ENCODE measurements around the gene RELB. TPM values are rescaled to one million over a fixed set of nuclear protein-coding genes. Genes with fewer than 3 reads are reported as not detected.

Gene RELB
- total RNA-seq, 1 experiment from 2014 or later, result 11.9 TPM

DNA sequence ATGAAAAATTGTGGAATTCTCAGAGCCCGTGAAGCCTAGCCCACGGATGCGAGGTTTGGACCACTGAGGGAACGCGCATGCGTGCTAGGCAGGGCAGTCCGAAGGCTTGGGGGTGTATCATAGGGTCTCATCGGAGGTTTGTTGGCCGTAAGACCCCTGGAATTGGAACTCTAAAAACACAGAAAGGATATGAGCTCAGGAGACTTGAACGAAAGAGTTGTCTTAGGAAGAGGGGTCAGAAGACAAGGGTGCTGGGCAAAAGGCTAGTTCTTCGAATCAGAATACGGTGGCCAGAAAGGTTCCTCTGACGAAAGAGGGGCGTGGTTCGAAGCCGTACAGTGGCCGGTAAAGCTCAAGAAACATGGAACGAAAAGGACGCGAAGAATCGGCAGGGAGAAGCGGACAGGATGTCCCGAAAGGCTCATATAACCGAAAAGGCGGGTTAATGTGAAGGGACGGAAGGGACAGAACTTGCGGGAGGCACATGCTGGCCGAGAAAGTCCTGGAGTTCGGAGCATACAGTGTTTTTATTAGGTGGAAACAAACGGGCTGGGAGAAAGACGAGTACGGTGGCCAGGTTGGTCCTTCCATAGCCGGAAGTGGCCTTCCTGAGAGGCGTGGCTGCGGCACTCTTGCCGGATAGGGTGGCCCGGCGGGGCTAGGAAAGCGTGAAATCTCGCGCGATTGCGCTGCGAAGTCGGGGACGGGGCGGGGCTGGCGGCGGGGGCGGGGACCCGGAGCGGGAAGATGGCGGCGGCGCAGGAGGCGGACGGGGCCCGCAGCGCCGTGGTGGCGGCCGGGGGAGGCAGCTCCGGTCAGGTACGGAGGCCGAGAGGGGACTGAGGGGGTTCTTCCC is 46.4 kb upstream of the RELB start, which contains the start of gene CLPTM1:
CLPTM1 (plus strand) TSS at position 732 of the 856 bp plus-strand sequence; CDS start at position 748, 16 bp downstream.
- no peaks in the 10 kb centered on the region for H3K36me3 ChIP-seq (ENCODE audit: insufficient read depth, low read length, poor library complexity, severe bottlenecking)
- no peaks in the 10 kb centered on the region for H3K9me3 ChIP-seq (ENCODE audit: low read depth, low read length, poor library complexity, severe bottlenecking)
- no peak for TF ChIP-seq EZH2 (IDR thresholded peaks at IDR 0.05; ENCODE audit: borderline replicate concordance, low read depth, low read length, poor library complexity, severe bottlenecking)
- TF ChIP-seq, protein P1, sequence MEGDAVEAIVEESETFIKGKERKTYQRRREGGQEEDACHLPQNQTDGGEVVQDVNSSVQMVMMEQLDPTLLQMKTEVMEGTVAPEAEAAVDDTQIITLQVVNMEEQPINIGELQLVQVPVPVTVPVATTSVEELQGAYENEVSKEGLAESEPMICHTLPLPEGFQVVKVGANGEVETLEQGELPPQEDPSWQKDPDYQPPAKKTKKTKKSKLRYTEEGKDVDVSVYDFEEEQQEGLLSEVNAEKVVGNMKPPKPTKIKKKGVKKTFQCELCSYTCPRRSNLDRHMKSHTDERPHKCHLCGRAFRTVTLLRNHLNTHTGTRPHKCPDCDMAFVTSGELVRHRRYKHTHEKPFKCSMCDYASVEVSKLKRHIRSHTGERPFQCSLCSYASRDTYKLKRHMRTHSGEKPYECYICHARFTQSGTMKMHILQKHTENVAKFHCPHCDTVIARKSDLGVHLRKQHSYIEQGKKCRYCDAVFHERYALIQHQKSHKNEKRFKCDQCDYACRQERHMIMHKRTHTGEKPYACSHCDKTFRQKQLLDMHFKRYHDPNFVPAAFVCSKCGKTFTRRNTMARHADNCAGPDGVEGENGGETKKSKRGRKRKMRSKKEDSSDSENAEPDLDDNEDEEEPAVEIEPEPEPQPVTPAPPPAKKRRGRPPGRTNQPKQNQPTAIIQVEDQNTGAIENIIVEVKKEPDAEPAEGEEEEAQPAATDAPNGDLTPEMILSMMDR (conservative IDR thresholded peaks at IDR 0.05; ENCODE audit: low read depth, low read length), result no peak
- no peaks in the 10 kb centered on the region for H3K27me3 ChIP-seq (replicated peaks; ENCODE audit: insufficient read depth, low read depth, low read length, poor library complexity)
- intact Hi-C loops (cut with micrococcal nuclease; ENCODE audit: unreplicated experiment), result loop anchor here (5.0 to 10.0 kb wide), 3 partner anchors 173 to 270 kb away; no protein-coding TSS in a partner anchor
- POLR2A ChIA-PET (ENCODE audit: low non-redundant PET), result interaction anchor here (0.6 kb wide), 1 partner anchor 61 kb away, joined by 16 read pairs; no protein-coding TSS in a partner anchor
- H3K27ac ChIP-seq (ENCODE audit: low read depth, low read length, poor library complexity, severe bottlenecking), result peak within 1 kb of the TSS; percentile 90
- H3K4me3 ChIP-seq (ENCODE audit: low read depth, low read length, poor library complexity, severe bottlenecking), result peak within 1 kb of the TSS; percentile 99
- CTCF ChIA-PET, result no interaction called here
- peaks cover 15% of the 10 kb centered on the region for H3K4me1 ChIP-seq (ENCODE audit: insufficient read depth, low read length, poor library complexity, severe bottlenecking)
- TSS peak; percentile 94 for BruUV-seq (replicated peaks)
- peak; percentile 98 for DNase-seq (ENCODE audit: low spot score)

DNA sequence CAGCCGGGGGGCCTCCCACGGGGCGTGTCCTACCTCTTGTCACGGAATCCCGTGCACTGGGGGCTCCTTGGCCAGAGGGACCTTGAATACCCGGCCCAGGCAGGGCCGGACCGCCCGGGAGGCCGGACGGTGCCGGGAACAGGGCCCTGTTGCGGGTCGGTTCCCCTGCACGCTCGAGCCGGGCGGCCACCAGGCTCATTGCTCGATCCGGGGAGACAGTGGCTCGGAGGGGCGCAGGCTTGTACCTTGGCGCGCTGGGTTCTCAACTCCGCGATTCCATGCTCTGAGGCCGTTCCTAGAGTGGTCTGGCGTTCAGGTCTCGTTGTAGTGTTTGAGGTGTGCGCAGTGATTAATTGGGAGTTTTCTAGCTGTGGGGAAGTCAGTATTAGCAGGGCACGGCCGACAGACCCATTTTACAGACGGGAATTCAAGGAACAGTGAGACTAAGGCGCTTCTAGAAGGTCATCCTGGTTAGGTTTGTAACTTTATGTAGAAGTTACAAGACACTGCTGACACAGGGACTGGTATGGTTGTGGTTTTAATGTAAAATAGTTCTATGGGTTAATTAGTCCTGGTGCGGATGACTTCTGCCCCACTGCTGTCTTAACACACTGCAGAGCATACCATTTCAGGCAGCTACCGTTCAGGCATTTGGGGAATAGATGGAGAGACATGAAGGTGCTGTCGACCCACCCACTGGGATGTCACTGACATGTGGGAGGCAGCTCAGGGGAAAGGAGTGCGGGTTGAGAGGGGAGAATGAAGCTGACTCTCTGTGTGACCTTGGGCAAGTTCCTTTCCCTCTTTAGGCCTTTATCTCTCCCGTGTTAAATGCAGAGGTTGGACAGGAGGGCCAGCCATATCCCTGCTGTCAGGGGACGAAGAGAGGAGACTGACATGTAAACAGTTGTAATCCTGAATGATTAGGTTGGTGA is 45.5 kb upstream of the RELB start:
- TSS peak; percentile 38 for BruUV-seq (replicated peaks)
- H3K36me3 ChIP-seq (ENCODE audit: insufficient read depth, low read length, poor library complexity, severe bottlenecking), result no peaks in the 10 kb centered on the region
- intact Hi-C loops (cut with micrococcal nuclease; ENCODE audit: unreplicated experiment), result loop anchor here (10.0 kb wide), 1 partner anchor 271 kb away; no protein-coding TSS in a partner anchor
- peak overlapping the region; percentile 90 for H3K27ac ChIP-seq (ENCODE audit: low read depth, low read length, poor library complexity, severe bottlenecking)
- peak overlapping the region; percentile 99 for H3K4me3 ChIP-seq (ENCODE audit: low read depth, low read length, poor library complexity, severe bottlenecking)
- TF ChIP-seq, protein P1 (conservative IDR thresholded peaks at IDR 0.05; ENCODE audit: low read depth, low read length), result no peak
- no peak for TF ChIP-seq EZH2 (IDR thresholded peaks at IDR 0.05; ENCODE audit: borderline replicate concordance, low read depth, low read length, poor library complexity, severe bottlenecking)
- no peaks in the 10 kb centered on the region for H3K9me3 ChIP-seq (ENCODE audit: low read depth, low read length, poor library complexity, severe bottlenecking)
- no peaks in the 10 kb centered on the region for H3K27me3 ChIP-seq (replicated peaks; ENCODE audit: insufficient read depth, low read depth, low read length, poor library complexity)
- DNase-seq (ENCODE audit: low spot score), result no peak
- ChIA-PET POLR2A (ENCODE audit: low non-redundant PET) (interaction anchor here (0.6 kb wide), 1 partner anchor 533 kb away, joined by 3 read pairs; no protein-coding TSS in a partner anchor), CTCF (no interaction called here)
- peaks cover 15% of the 10 kb centered on the region for H3K4me1 ChIP-seq (ENCODE audit: insufficient read depth, low read length, poor library complexity, severe bottlenecking)

DNA sequence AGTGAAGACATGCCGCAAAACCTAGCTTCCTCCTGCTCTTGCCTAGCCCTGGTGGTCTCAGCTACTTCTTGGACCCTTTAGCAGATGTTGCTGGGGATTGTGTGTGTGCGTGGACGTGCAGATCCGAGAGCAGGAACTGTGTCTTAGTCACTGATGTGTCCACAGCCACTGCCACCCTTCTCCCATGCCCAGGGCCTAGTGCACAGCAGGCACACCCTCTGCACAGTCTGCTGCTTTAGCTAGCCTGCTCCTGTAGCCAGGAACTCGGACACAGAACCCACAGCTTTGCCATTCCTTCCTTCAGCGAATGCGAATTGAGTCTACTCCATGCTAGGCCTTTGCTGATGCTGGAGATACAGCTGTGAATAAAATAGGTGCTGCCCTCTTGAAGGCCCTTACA is 43.7 kb upstream of the RELB start:
- H3K27ac ChIP-seq (ENCODE audit: low read depth, low read length, poor library complexity, severe bottlenecking), result no peak overlapping the region
- peaks cover 5% of the 10 kb centered on the region for H3K36me3 ChIP-seq (ENCODE audit: insufficient read depth, low read length, poor library complexity, severe bottlenecking)
- no peak for DNase-seq (ENCODE audit: low spot score)
- BruUV-seq (replicated peaks), result no TSS peak
- H3K4me1 ChIP-seq (ENCODE audit: insufficient read depth, low read length, poor library complexity, severe bottlenecking), result peaks cover 15% of the 10 kb centered on the region
- no peaks in the 10 kb centered on the region for H3K27me3 ChIP-seq (replicated peaks; ENCODE audit: insufficient read depth, low read depth, low read length, poor library complexity)
- ChIA-PET CTCF (interaction anchor here (0.5 kb wide), 1 partner anchor 370 kb away, joined by 3 read pairs; no protein-coding TSS in a partner anchor), POLR2A (ENCODE audit: low non-redundant PET) (interaction anchor here (0.6 kb wide), 1 partner anchor 308 kb away, joined by 3 read pairs; no protein-coding TSS in a partner anchor)
- intact Hi-C loops (cut with micrococcal nuclease; ENCODE audit: unreplicated experiment), result loop anchor here (10.0 kb wide), 1 partner anchor 273 kb away; no protein-coding TSS in a partner anchor
- H3K4me3 ChIP-seq (ENCODE audit: low read depth, low read length, poor library complexity, severe bottlenecking), result no peak overlapping the region
- no peaks in the 10 kb centered on the region for H3K9me3 ChIP-seq (ENCODE audit: low read depth, low read length, poor library complexity, severe bottlenecking)
- TF ChIP-seq, protein P1 (conservative IDR thresholded peaks at IDR 0.05; ENCODE audit: low read depth, low read length), result no peak
- TF ChIP-seq EZH2 (IDR thresholded peaks at IDR 0.05; ENCODE audit: borderline replicate concordance, low read depth, low read length, poor library complexity, severe bottlenecking), result no peak

Data from A673 (cell line).